ENCODE results near the gene LRRC75A.

Gene LRRC75A

GRCh38 chr17:16491703-16492612 is at the start of gene LRRC75A:
TSS of gene LRRC75A (minus strand) at chr17:16492193. CDS start at chr17:16491990, 203 bp downstream.
- no peak for TF ChIP-seq CREB1 (IDR thresholded peaks at IDR 0.05; ENCODE audit: low read depth)
- TF ChIP-seq MAX (IDR thresholded peaks at IDR 0.05) = peak; percentile 14; the same call in 1 of the 2 replicates

- TF ChIP-seq TCF12 (IDR thresholded peaks at IDR 0.05; ENCODE audit: low read depth) (no peak), CEBPB (IDR thresholded peaks at IDR 0.05) (no peak), EP300 (IDR thresholded peaks at IDR 0.05; ENCODE audit: borderline replicate concordance) (no peak), USF1 (IDR thresholded peaks at IDR 0.05) (no peak), MAX (IDR thresholded peaks at IDR 0.05) (no peak), CREB1 (IDR thresholded peaks at IDR 0.05; ENCODE audit: low read depth) (no peak), TAF1 (IDR thresholded peaks at IDR 0.05; ENCODE audit: low read depth) (no peak), EGR1 (IDR thresholded peaks at IDR 0.05) (no peak), YY1 (IDR thresholded peaks at IDR 0.05; ENCODE audit: low read depth) (no peak), RAD21 (IDR thresholded peaks at IDR 0.05; ENCODE audit: low read depth) (no peak), FOXM1 (IDR thresholded peaks at IDR 0.05; ENCODE audit: borderline replicate concordance, low read depth) (no peak), NFIC (IDR thresholded peaks at IDR 0.05) (no peak), REST (IDR thresholded peaks at IDR 0.05; ENCODE audit: low read depth) (no peak), ZBTB7A (IDR thresholded peaks at IDR 0.05; ENCODE audit: low read depth) (no peak), TEAD4 (IDR thresholded peaks at IDR 0.05) (no peak)
These were observed 45.1 kb upstream of the LRRC75A start for GRCh38 chr17:16537130-16537458.

GRCh38 chr17:16534236-16534635 is 42.2 kb upstream of the LRRC75A start:
- no peak for TF ChIP-seq RAD21 (IDR thresholded peaks at IDR 0.05; ENCODE audit: low read depth)
- no peak for TF ChIP-seq FOXM1 (IDR thresholded peaks at IDR 0.05; ENCODE audit: borderline replicate concordance, low read depth)

GRCh38 chr17:16529906-16530305 is 37.9 kb upstream of the LRRC75A start:
- TF ChIP-seq REST (IDR thresholded peaks at IDR 0.05; ENCODE audit: low read depth) (no peak), ZBTB7A (IDR thresholded peaks at IDR 0.05; ENCODE audit: low read depth) (no peak), EP300 (IDR thresholded peaks at IDR 0.05; ENCODE audit: borderline replicate concordance) (no peak), RAD21 (IDR thresholded peaks at IDR 0.05; ENCODE audit: low read depth) (no peak), CEBPB (IDR thresholded peaks at IDR 0.05) (no peak), EGR1 (IDR thresholded peaks at IDR 0.05) (no peak), TEAD4 (IDR thresholded peaks at IDR 0.05) (no peak), NFIC (IDR thresholded peaks at IDR 0.05) (no peak), USF1 (IDR thresholded peaks at IDR 0.05) (no peak), YY1 (IDR thresholded peaks at IDR 0.05; ENCODE audit: low read depth) (no peak), CREB1 (IDR thresholded peaks at IDR 0.05; ENCODE audit: low read depth) (no peak), MAX (IDR thresholded peaks at IDR 0.05) (no peak), TCF12 (IDR thresholded peaks at IDR 0.05; ENCODE audit: low read depth) (no peak), TAF1 (IDR thresholded peaks at IDR 0.05; ENCODE audit: low read depth) (no peak), FOXM1 (IDR thresholded peaks at IDR 0.05; ENCODE audit: borderline replicate concordance, low read depth) (no peak)

GRCh38 chr17:16527298-16527697 is 35.3 kb upstream of the LRRC75A start:
- no peak for TF ChIP-seq MAX (IDR thresholded peaks at IDR 0.05)
- no peak for TF ChIP-seq NFIC (IDR thresholded peaks at IDR 0.05)
- TF ChIP-seq EGR1 (IDR thresholded peaks at IDR 0.05) = no peak
- no peak for TF ChIP-seq RAD21 (IDR thresholded peaks at IDR 0.05; ENCODE audit: low read depth)
- TF ChIP-seq USF1 (IDR thresholded peaks at IDR 0.05) = no peak
- no peak for TF ChIP-seq CREB1 (IDR thresholded peaks at IDR 0.05; ENCODE audit: low read depth)
- TF ChIP-seq ZBTB7A (IDR thresholded peaks at IDR 0.05; ENCODE audit: low read depth) = no peak
- TF ChIP-seq TEAD4 (IDR thresholded peaks at IDR 0.05) = no peak
- TF ChIP-seq FOXM1 (IDR thresholded peaks at IDR 0.05; ENCODE audit: borderline replicate concordance, low read depth) = no peak
- TF ChIP-seq REST (IDR thresholded peaks at IDR 0.05; ENCODE audit: low read depth) = no peak
- no peak for TF ChIP-seq CEBPB (IDR thresholded peaks at IDR 0.05)
- no peak for TF ChIP-seq TCF12 (IDR thresholded peaks at IDR 0.05; ENCODE audit: low read depth)
- no peak for TF ChIP-seq YY1 (IDR thresholded peaks at IDR 0.05; ENCODE audit: low read depth)
- no peak for TF ChIP-seq TAF1 (IDR thresholded peaks at IDR 0.05; ENCODE audit: low read depth)

Measured in Ishikawa (cell line).